HCT116 (cell line): ENCODE results near the gene NOL4L. TPM values are rescaled to one million over a fixed set of nuclear protein-coding genes. Genes with fewer than 3 reads are reported as not detected.

Experiments
- ATAC-seq: fragments of 200-7000 bp; cut with Tn5 transposase; 2 replicates; pipeline ENCODE4 v1.9.1; 2020; ENCODE audit warnings: mild to moderate bottlenecking, moderate library complexity
- BruUV-seq: library from RNA; stranded (reverse); fragments of 400-500 nt; replicated peaks from 2 replicates; lab custom pipeline; 2021; lab: Mats Ljungman, UMichigan
- CTCF ChIA-PET: fragments of 300-600 bp; sonication (Branson Sonifier 250); formaldehyde crosslinking; loops from one replicate; lab custom pipeline; 2021; ENCODE audit warnings: antibody characterized with exemption; lab: Charles Lee
- POLR2A ChIA-PET: fragments of 300-600, 350-600 bp; sonication (Branson Sonifier 250); formaldehyde crosslinking; loops from one replicate; lab custom pipeline; 2021; ENCODE audit warnings: antibody characterized with exemption; lab: Charles Lee
- RAD21 ChIA-PET, 2 experiments: fragments of 300-600 bp; sonication (Branson Sonifier 250); formaldehyde crosslinking; loops; one replicate each; lab custom pipeline; 2023; ENCODE audit warnings: low total read pairs in 2 of 2; ENCODE audit not compliant: uncharacterized antibody in 2 of 2, unreplicated experiment in 2 of 2, low non-redundant PET in 1 of 2; lab: Charles Lee
- DNase-seq: peaks from one replicate; pipeline ENCODE4 v3.0.0-alpha.2; 2010; ENCODE audit warnings: low read depth, low spot score
- H2AFZ ChIP-seq: fragments of 200-600 bp; shearing (Covaris generic), sonication (generic); 2 replicates; pipeline ENCODE4 v1.6.1; 2017; ENCODE audit warnings: low read depth, mixed run types, mixed read lengths, antibody characterized with exemption, low read length; ENCODE audit not compliant: poor library complexity, severe bottlenecking
- H3K27ac ChIP-seq: 2 replicates; pipeline ENCODE4 v1.5.1; 2012; ENCODE audit warnings: low read depth, low read length
- H3K27me3 ChIP-seq: fragments of 200-600 bp; sonication (generic); 2 replicates; pipeline ENCODE4 v1.6.1; 2016; ENCODE audit warnings: mixed run types, low read length, mixed read lengths; ENCODE audit not compliant: insufficient read depth
- H3K36me3 ChIP-seq, 2 experiments: fragments of 200-500 bp in 1 of 2; fragments of 200-600 bp in 1 of 2; sonication (Bioruptor generic) in 1 of 2; sonication (generic) in 1 of 2; 2 replicates each; pipeline versions ENCODE4 v1.5.1 to v1.6.1; 2014 to 2016; ENCODE audit warnings: low read length in 2 of 2, inconsistent platforms in 1 of 2, mixed read lengths in 1 of 2, mixed run types in 1 of 2; ENCODE audit not compliant: insufficient read depth in 2 of 2, control insufficient read depth in 1 of 2
- H3K4me1 ChIP-seq, 2 experiments: fragments of 200-600 bp in 1 of 2; sonication (generic) in 1 of 2; 2 replicates each; pipeline versions ENCODE4 v1.5.1 to v1.6.1; 2012 to 2017; ENCODE audit warnings: low read length in 2 of 2, inconsistent platforms in 1 of 2, mild to moderate bottlenecking in 1 of 2, mixed read lengths in 1 of 2, mixed run types in 1 of 2, moderate library complexity in 1 of 2; ENCODE audit not compliant: insufficient read depth in 2 of 2, control insufficient read depth in 1 of 2
- H3K4me2 ChIP-seq: fragments of 200-600 bp; sonication (generic); 2 replicates; pipeline ENCODE4 v1.6.1; 2017; ENCODE audit warnings: mixed run types, low read length, mixed read lengths
- H3K4me3 ChIP-seq, 2 experiments: fragments of 200-600 bp in 1 of 2; sonication (generic) in 1 of 2; replicated peaks in 1 of 2; 2 replicates each; pipeline ENCODE4 v1.5.1; 2011 to 2016; ENCODE audit warnings: low read length in 2 of 2, control low read depth in 1 of 2, low read depth in 1 of 2, mild to moderate bottlenecking in 1 of 2, mixed read lengths in 1 of 2, mixed run types in 1 of 2
- H3K79me2 ChIP-seq: fragments of 200-600 bp; sonication (generic); 2 replicates; pipeline ENCODE4 v1.6.1; 2017; ENCODE audit warnings: mild to moderate bottlenecking, mixed run types, low read length, moderate library complexity, mixed read lengths; ENCODE audit not compliant: insufficient read depth
- H3K9ac ChIP-seq: fragments of 200-600 bp; sonication (generic); 2 replicates; pipeline ENCODE4 v1.6.1; 2016; ENCODE audit warnings: low read length, mixed read lengths
- H3K9me2 ChIP-seq: fragments of 200-600 bp; sonication (generic), shearing (Covaris generic); 2 replicates; pipeline ENCODE4 v1.6.1; 2017; ENCODE audit warnings: mixed run types, mild to moderate bottlenecking, moderate library complexity; ENCODE audit not compliant: insufficient read depth
- H3K9me3 ChIP-seq, 2 experiments: fragments of 200-500 bp in 1 of 2; fragments of 200-600 bp in 1 of 2; sonication (Bioruptor generic) in 1 of 2; sonication (generic) in 1 of 2; 2 replicates each; pipeline ENCODE4 v1.6.1; 2014 to 2017; ENCODE audit warnings: low read length in 2 of 2, mixed read lengths in 2 of 2, inconsistent platforms in 1 of 2, low read depth in 1 of 2, mild to moderate bottlenecking in 1 of 2, mixed run types in 1 of 2, moderate library complexity in 1 of 2; ENCODE audit not compliant: control insufficient read depth in 1 of 2, insufficient read depth in 1 of 2
- H4K20me1 ChIP-seq: fragments of 200-600 bp; sonication (generic), shearing (Covaris generic); 2 replicates; pipeline ENCODE4 v1.6.1; 2017; ENCODE audit warnings: mixed run types, mild to moderate bottlenecking, moderate library complexity; ENCODE audit not compliant: insufficient read depth
- CBX3 ChIP-seq: IDR thresholded peaks from 2 replicates; pipeline ENCODE4 v1.6.1; 2012; ENCODE audit warnings: low read depth
- CEBPB ChIP-seq: IDR thresholded peaks from 2 replicates; pipeline ENCODE4 v1.6.1; 2012; ENCODE audit warnings: low read depth
- EZH2 ChIP-seq: fragments of 200-600 bp; sonication (generic); IDR thresholded peaks from 2 replicates; pipeline ENCODE4 v1.6.1; 2017; ENCODE audit warnings: antibody characterized with exemption, mixed run types
- EZH2phosphoT487 ChIP-seq: fragments of 200-600 bp; IDR thresholded peaks from 2 replicates; pipeline ENCODE4 v1.6.1; 2018; ENCODE audit warnings: antibody characterized with exemption, borderline replicate concordance
- FOSL1 ChIP-seq: IDR thresholded peaks from 2 replicates; pipeline ENCODE4 v1.6.1; 2012; ENCODE audit warnings: low read depth
- JUND ChIP-seq: IDR thresholded peaks from 2 replicates; pipeline ENCODE4 v1.6.1; 2012
- POLR2A ChIP-seq: IDR thresholded peaks from 2 replicates; pipeline ENCODE4 v1.7.0; 2011; ENCODE audit warnings: borderline replicate concordance; ENCODE audit not compliant: insufficient read depth, insufficient read length; ENCODE audit errors: extremely low read depth
- POLR2AphosphoS5 ChIP-seq: IDR thresholded peaks from 2 replicates; pipeline ENCODE4 v1.6.1; 2011; ENCODE audit warnings: mild to moderate bottlenecking, low read depth, low read length, moderate library complexity
- RAD21 ChIP-seq: IDR thresholded peaks from 2 replicates; pipeline ENCODE4 v1.6.1; 2012; ENCODE audit warnings: low read depth, mild to moderate bottlenecking
- SP1 ChIP-seq: IDR thresholded peaks from 2 replicates; pipeline ENCODE4 v1.6.1; 2012; ENCODE audit warnings: low read depth
- TCF7L2 ChIP-seq: IDR thresholded peaks from 2 replicates; pipeline ENCODE4 v1.7.0; 2011; ENCODE audit warnings: borderline replicate concordance, inconsistent platforms; ENCODE audit not compliant: insufficient read depth, insufficient read length; ENCODE audit errors: extremely low read depth
- YY1 ChIP-seq: IDR thresholded peaks from 2 replicates; pipeline ENCODE4 v1.6.1; 2011; ENCODE audit warnings: low read length, low read depth, moderate library complexity, mild to moderate bottlenecking; ENCODE audit not compliant: insufficient replicate concordance; ENCODE audit errors: extremely low read depth
- ZNF274 ChIP-seq: fragments of 200-500 bp; sonication (Bioruptor generic); IDR thresholded peaks from 2 replicates; pipeline ENCODE4 v1.6.1; 2014; ENCODE audit warnings: mild to moderate bottlenecking, low read depth, low read length, inconsistent platforms
- intact Hi-C: fragments of 100-400 bp; cut with micrococcal nuclease; formaldehyde crosslinking; loops from 2 replicates; pipeline ENCODE4 v1.10.0; 2022
- total RNA-seq: library from RNA; stranded (reverse); gene quantifications from one replicate; pipeline ENCODE4 v1.2.1, GENCODE V29; 2021; ENCODE audit not compliant: unreplicated experiment
- TF ChIP-seq, protein P1 (sequence below), 3 experiments: fragments of 200-600 bp in 1 of 3; sonication (generic) in 1 of 3; IDR thresholded peaks in 2 of 3; conservative IDR thresholded peaks in 1 of 3; 2 replicates each; pipeline ENCODE4 v1.5.1; 2012 to 2017; ENCODE audit warnings: low read depth in 2 of 3, low read length in 2 of 3, antibody characterized with exemption in 1 of 3, borderline replicate concordance in 1 of 3, control low read depth in 1 of 3, mild to moderate bottlenecking in 1 of 3, mixed read lengths in 1 of 3, mixed run types in 1 of 3, moderate library complexity in 1 of 3; ENCODE audit not compliant: insufficient read depth in 1 of 3
- TF ChIP-seq, protein P2 (sequence below): IDR thresholded peaks from 2 replicates; pipeline ENCODE4 v1.6.1; 2011; ENCODE audit warnings: mild to moderate bottlenecking, low read length, moderate library complexity; ENCODE audit not compliant: insufficient replicate concordance; ENCODE audit errors: extremely low read depth
- TF ChIP-seq, protein P3 (sequence below): IDR thresholded peaks from 2 replicates; pipeline ENCODE4 v1.6.1; 2012

Gene NOL4L
- total RNA-seq, 1 experiment from 2014 or later, result 5.9 TPM

DNA sequence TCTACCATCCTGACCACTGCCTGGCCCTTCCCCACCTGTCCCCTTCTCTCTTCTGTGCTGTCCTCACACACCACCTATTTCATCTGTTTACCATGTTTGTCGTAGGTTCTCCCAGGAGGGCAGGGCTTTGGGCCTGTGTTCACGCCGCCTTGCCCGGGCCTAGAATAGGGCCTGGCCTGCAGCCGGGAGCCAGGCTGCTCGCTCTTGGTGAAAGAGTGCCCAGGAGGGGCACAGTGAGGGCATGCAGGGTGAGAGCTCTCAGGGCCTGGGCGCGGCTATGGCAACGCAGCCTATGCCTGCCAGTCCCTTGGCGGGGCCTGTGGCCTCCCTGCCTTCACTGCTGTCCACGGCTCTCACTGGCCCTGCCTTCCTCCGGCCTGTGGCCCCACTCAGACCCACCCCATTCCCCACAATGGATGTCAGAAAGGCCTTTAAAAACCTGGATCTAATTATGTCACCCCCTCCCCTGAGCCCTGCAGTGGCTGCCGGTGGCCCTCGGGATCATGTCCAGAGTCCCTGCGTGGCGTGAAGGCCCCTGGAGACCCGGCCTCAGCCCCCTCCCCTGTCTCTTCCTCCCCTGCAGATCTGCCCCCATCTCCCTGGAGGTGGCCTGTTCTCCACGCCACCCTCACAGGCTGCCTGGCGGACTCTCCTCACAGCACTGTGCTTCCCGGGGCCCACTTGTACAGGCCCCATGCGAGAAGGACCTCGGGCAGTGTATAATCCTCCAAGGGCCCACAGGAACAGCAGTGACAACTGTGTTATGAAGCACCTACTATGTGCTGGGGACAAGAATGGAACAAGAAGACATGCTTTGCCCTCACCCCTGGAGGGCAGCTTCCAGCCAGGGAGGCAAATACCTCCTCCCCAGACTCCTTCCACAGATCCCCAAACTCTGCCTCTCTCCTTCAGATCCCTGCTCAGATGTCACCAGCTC is 22.9 kb upstream of the NOL4L start:
- no peak for DNase-seq

DNA sequence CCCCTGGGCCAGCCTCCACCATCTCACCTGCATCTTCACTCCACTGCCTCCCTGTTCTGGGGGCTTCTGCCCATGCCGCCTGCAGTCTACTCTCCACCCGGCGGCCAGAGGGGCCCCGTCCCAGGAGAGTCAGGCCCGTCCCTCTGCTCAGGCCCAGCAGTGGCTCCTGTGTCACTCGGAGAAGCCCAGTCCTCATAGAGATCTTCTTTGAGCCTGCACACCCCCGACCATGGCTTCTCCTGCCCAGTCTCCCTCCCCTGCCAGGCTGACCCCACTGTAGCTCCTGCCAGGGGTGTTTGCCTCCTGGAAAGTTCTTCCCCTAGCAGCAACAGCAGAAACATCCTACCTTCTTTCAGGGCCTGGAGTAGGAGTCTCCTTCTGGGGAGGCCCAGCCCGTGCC is 22.2 kb upstream of the NOL4L start:
- Histone ChIP-seq H3K4me1 (0 out of 4 replicates have a peak, but pooled peaks cover 0 to 4% of the 10 kb centered on the region in 2 experiments), H3K9ac (no peak overlapping the region), H4K20me1 (no peaks in the 10 kb centered on the region), H3K4me2 (no peak overlapping the region), H2AFZ (no peak overlapping the region), H3K9me3 (no peaks in the 10 kb centered on the region), H3K79me2 (no peaks in the 10 kb centered on the region), H3K27ac (no peak overlapping the region), H3K27me3 (no peaks in the 10 kb centered on the region), H3K36me3 (no peaks in the 10 kb centered on the region), H3K4me3 (no peak overlapping the region), H3K9me2 (no peaks in the 10 kb centered on the region)
- DNase-seq, result no peak
- intact Hi-C loops, result no loop called here
- no peak for ATAC-seq
- POLR2A ChIA-PET, result no interaction called here
- BruUV-seq, result no TSS peak
- CTCF ChIA-PET, result no interaction called here
- RAD21 ChIA-PET, result no interaction called here
- TF ChIP-seq TCF7L2 (no peak), RAD21 (no peak), JUND (no peak), EZH2 (no peak), SP1 (no peak), FOSL1 (no peak), POLR2A (no peak), ZNF274 (no peak), EZH2phosphoT487 (no peak), CBX3 (no peak), POLR2AphosphoS5 (no peak), YY1 (no peak)
- TF ChIP-seq, protein P1, sequence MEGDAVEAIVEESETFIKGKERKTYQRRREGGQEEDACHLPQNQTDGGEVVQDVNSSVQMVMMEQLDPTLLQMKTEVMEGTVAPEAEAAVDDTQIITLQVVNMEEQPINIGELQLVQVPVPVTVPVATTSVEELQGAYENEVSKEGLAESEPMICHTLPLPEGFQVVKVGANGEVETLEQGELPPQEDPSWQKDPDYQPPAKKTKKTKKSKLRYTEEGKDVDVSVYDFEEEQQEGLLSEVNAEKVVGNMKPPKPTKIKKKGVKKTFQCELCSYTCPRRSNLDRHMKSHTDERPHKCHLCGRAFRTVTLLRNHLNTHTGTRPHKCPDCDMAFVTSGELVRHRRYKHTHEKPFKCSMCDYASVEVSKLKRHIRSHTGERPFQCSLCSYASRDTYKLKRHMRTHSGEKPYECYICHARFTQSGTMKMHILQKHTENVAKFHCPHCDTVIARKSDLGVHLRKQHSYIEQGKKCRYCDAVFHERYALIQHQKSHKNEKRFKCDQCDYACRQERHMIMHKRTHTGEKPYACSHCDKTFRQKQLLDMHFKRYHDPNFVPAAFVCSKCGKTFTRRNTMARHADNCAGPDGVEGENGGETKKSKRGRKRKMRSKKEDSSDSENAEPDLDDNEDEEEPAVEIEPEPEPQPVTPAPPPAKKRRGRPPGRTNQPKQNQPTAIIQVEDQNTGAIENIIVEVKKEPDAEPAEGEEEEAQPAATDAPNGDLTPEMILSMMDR (IDR thresholded peaks at IDR 0.05 in 2 of 3, conservative IDR thresholded peaks at IDR 0.05 in 1 of 3; ENCODE audit: borderline replicate concordance in 1 of 3, insufficient read depth in 1 of 3, low read depth in 2 of 3, low read length in 2 of 3), result no peak
- TF ChIP-seq, protein P2, sequence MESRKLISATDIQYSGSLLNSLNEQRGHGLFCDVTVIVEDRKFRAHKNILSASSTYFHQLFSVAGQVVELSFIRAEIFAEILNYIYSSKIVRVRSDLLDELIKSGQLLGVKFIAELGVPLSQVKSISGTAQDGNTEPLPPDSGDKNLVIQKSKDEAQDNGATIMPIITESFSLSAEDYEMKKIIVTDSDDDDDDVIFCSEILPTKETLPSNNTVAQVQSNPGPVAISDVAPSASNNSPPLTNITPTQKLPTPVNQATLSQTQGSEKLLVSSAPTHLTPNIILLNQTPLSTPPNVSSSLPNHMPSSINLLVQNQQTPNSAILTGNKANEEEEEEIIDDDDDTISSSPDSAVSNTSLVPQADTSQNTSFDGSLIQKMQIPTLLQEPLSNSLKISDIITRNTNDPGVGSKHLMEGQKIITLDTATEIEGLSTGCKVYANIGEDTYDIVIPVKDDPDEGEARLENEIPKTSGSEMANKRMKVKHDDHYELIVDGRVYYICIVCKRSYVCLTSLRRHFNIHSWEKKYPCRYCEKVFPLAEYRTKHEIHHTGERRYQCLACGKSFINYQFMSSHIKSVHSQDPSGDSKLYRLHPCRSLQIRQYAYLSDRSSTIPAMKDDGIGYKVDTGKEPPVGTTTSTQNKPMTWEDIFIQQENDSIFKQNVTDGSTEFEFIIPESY, result no peak
- TF ChIP-seq, protein P3, sequence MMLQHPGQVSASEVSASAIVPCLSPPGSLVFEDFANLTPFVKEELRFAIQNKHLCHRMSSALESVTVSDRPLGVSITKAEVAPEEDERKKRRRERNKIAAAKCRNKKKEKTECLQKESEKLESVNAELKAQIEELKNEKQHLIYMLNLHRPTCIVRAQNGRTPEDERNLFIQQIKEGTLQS, result no peak

More for the DNA sequence above, 22.9 kb upstream of the NOL4L start:
- Histone ChIP-seq H3K9me3 (no peaks in the 10 kb centered on the region), H3K9ac (no peak overlapping the region), H4K20me1 (no peaks in the 10 kb centered on the region), H3K36me3 (no peaks in the 10 kb centered on the region), H3K27ac (no peak overlapping the region), H3K4me3 (no peak overlapping the region), H3K4me1 (0 out of 4 replicates have a peak, but pooled peaks cover 0 to 4% of the 10 kb centered on the region in 2 experiments), H3K79me2 (no peaks in the 10 kb centered on the region), H3K27me3 (no peaks in the 10 kb centered on the region), H3K4me2 (no peak overlapping the region)
- RAD21 ChIA-PET, result no interaction called here
- CTCF ChIA-PET, result no interaction called here
- POLR2A ChIA-PET, result no interaction called here
- no TSS peak for BruUV-seq
- intact Hi-C loops, result no loop called here
- no peak for TF ChIP-seq CEBPB
- TF ChIP-seq, all 23 proteins: peak for 0
- Histone ChIP-seq H3K9me2 (no peaks in the 10 kb centered on the region), H2AFZ (no peak overlapping the region)
- no peak for ATAC-seq
